ENCODE data around the gene GHR. TPM values are rescaled to one million over a fixed set of nuclear protein-coding genes. Genes with fewer than 3 reads are reported as not detected.

Gene GHR
- total and polyA plus RNA-seq, 8 donors: 0.73 to 3.9 (median 1.3) TPM

GRCh38 chr5:42665857-42666256, 242.6 kb downstream of the GHR start:
- no peak for ATAC-seq
- 91% methylated on average over 3 of the region's 3 CpGs for WGBS, 2 donors
- H3K36me3 ChIP-seq: no peaks in the 10 kb centered on the region
- H3K4me1 ChIP-seq: no peaks in the 10 kb centered on the region
- no peaks in the 10 kb centered on the region for H3K9me3 ChIP-seq
- DNase-seq: no peak
- no peak for TF ChIP-seq CTCF (IDR thresholded peaks at IDR 0.05)
- no peaks in the 10 kb centered on the region for H3K27me3 ChIP-seq
- intact Hi-C loops (cut with DNase I): no loop called here
- FAIRE-seq: no peak
- H3K4me3 ChIP-seq: no peak overlapping the region
- no peak overlapping the region for H3K27ac ChIP-seq

GRCh38 chr5:42666869-42667268, 243.6 kb downstream of the GHR start:
- ATAC-seq (no peak), DNase-seq (no peak)
- intact Hi-C loops (cut with DNase I): no loop called here

GRCh38 chr5:42668254-42668653, 245.0 kb downstream of the GHR start:
- no peak for ATAC-seq
- H3K27me3 ChIP-seq: no peaks in the 10 kb centered on the region
- TF ChIP-seq CTCF (IDR thresholded peaks at IDR 0.05): no peak

More at GRCh38 chr5:42666869-42667268, 243.6 kb downstream of the GHR start:
- 64 to 68% methylated on average over 3 of the region's 3 CpGs for WGBS, 2 donors
- Histone ChIP-seq H3K36me3 (no peaks in the 10 kb centered on the region), H3K9me3 (no peaks in the 10 kb centered on the region), H3K27ac (no peak overlapping the region), H3K27me3 (no peaks in the 10 kb centered on the region), H3K4me3 (no peak overlapping the region), H3K4me1 (no peaks in the 10 kb centered on the region)
- no peak for TF ChIP-seq CTCF (IDR thresholded peaks at IDR 0.05)
- FAIRE-seq: no peak

GRCh38 chr5:42672925-42673324, 249.7 kb downstream of the GHR start:
- Histone ChIP-seq H3K27me3 (no peaks in the 10 kb centered on the region), H3K9me3 (no peaks in the 10 kb centered on the region), H3K4me1 (no peaks in the 10 kb centered on the region), H3K27ac (no peak overlapping the region), H3K36me3 (no peaks in the 10 kb centered on the region), H3K4me3 (no peak overlapping the region)
- ATAC-seq: no peak
- FAIRE-seq: no peak
- TF ChIP-seq CTCF (IDR thresholded peaks at IDR 0.05): no peak
- intact Hi-C loops (cut with DNase I): no loop called here
- DNase-seq: no peak
- WGBS, 2 donors: 81 to 85% methylated on average over 4 of the region's 4 CpGs

More at GRCh38 chr5:42668254-42668653, 245.0 kb downstream of the GHR start:
- DNase-seq (no peak), FAIRE-seq (no peak)
- Histone ChIP-seq H3K4me3 (no peak overlapping the region), H3K9me3 (no peaks in the 10 kb centered on the region), H3K27ac (no peak overlapping the region), H3K36me3 (no peaks in the 10 kb centered on the region), H3K4me1 (no peaks in the 10 kb centered on the region)
- WGBS, 2 donors: 90 to 94% methylated on average over 2 of the region's 2 CpGs
- intact Hi-C loops (cut with DNase I): no loop called here

GRCh38 chr5:42675602-42676001, 252.4 kb downstream of the GHR start:
- Histone ChIP-seq H3K4me3 (no peak overlapping the region), H3K4me1 (no peaks in the 10 kb centered on the region), H3K27me3 (no peaks in the 10 kb centered on the region), H3K9me3 (no peaks in the 10 kb centered on the region), H3K36me3 (no peaks in the 10 kb centered on the region), H3K27ac (no peak overlapping the region)
- ATAC-seq (no peak), FAIRE-seq (no peak), DNase-seq (no peak)
- TF ChIP-seq CTCF (IDR thresholded peaks at IDR 0.05): no peak
- intact Hi-C loops (cut with DNase I): no loop called here

Data from pancreas (tissue), 10 donors.